Measurements from ENCODE around the gene CELSR1.
"Not testable (repeated sequence)": the region's sequence is repeated elsewhere in the genome, so short reads cannot be mapped to it uniquely, and the experiment has no call there.

CELSR1 gene

GRCh38 chr22:46320166-46320710 lies 217.2 kb downstream of the CELSR1 start:
- DNase-seq (ENCODE audit: low read depth in 2 of 2): no peak

- no peak for DNase-seq (ENCODE audit: low read depth in 2 of 2)
Observed at GRCh38 chr22:46319319-46319718, 218.1 kb downstream of the CELSR1 start.

DNA sequence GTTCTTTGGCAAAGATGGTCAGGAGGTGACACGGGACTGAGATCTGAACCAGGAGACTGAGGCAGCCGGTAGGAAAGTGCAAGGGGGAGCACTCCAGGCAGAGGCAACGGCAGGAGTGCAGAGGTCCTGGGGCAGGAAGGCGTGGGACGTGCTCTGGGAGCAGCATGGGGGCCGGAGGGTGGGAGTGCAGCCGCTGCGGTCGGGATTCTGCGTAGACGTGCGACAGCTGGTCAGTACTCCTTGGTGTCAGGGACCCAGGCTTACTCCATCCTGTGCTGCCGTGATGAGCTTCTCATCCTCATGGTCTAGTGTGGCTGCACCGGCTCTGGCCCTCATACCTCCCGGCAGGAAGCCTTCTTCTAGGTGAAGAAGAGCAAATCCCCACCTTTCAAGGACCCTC lies 218.8 kb downstream of the CELSR1 start:
- DNase-seq (ENCODE audit: low read depth in 2 of 2): no peak

- DNase-seq (ENCODE audit: low read depth in 2 of 2): no peak
Observed at GRCh38 chr22:46317646-46318045, 219.8 kb downstream of the CELSR1 start.

- no peak for DNase-seq (ENCODE audit: low read depth in 2 of 2)
Observed at GRCh38 chr22:46315976-46316375, 221.4 kb downstream of the CELSR1 start.

DNA sequence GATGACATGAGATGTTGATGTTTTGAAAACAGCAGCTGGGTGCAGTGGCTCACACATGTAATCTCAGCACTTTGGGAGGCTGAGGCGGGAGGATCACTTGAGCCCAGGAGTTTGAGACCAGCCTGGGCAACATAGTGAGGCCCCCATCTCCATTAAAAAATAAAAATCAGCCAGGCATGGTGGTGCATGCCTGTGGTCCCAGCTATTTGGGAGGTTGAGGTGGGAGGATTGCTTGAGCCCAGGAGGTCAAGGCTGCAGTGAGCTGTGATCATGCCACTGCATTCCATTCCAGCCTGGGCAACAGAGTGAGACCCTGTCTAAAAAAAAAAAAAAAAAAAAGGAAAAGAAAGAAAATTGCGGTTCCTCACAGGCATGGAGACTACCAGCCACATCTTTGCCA lies 224.6 kb downstream of the CELSR1 start:
- not testable (repeated sequence) for DNase-seq (ENCODE audit: low read depth in 2 of 2)

DNA sequence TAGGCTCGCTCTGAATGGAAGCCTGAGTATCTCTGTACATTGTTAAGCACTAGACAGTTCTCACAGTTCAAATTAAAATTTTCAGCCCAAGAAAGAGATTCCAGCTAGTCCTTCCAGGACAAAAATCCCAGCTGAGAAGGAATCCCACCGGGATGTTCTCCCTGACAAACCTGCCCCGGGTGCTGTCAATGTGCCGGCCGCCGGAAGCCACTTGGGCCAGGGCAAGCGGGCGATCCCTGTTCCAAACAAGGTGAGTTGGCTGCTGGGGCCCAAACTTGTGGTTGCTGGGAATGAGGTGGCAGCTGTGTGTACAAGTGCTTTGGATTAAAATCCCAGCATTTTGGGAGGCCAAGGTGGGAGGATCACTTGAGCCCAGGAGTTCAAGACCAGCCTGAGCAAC lies 225.4 kb downstream of the CELSR1 start:
- DNase-seq (ENCODE audit: low read depth in 2 of 2): no peak

All from stimulated activated CD8-positive, alpha-beta memory T cell treated with anti-CD3 and anti-CD28 coated beads, Interleukin-7, amount 100 ng/mL, for 4 hours (primary cell).